Measurements from ENCODE around the gene C1orf122. TPM values are rescaled to one million over a fixed set of nuclear protein-coding genes. Genes with fewer than 3 reads are reported as not detected.

The C1orf122 gene
- total and polyA plus RNA-seq, 2 experiments from 2014 or later = 32.8 to 68.3 TPM

DNA sequence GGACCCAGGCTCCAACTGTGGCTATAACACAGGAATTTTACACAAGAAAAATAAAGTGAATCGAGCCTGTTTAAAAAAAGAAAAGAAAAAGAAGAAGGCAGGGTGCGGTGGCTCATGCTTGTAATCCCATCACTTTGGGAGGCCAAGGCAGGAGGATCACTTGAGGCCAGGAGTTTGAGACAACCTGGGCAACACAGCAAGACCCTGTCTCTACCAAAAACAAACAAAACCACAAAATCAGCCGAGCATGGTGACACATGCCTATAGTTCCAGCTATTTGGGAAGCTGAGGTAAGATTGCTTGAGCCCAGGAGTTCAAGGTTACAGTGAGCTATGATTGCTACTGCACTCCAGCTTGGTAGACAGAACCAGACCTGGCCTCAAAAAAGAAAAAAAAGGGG is 34.1 kb downstream of the C1orf122 start:
- no peak overlapping the region for H3K4me2 ChIP-seq
- no peaks in the 10 kb centered on the region for H3K4me1 ChIP-seq (ENCODE audit: insufficient read depth)
- H4K20me1 ChIP-seq (replicated peaks; ENCODE audit: insufficient read depth) = peaks cover 9% of the 10 kb centered on the region; the same call in 1 of the 2 replicates
- no peaks in the 10 kb centered on the region for H3K27me3 ChIP-seq (ENCODE audit: insufficient read depth)
- H3K9me2 ChIP-seq (ENCODE audit: insufficient read depth) = no peaks in the 10 kb centered on the region
- peaks cover 17% of the 10 kb centered on the region; the same call in 2 of the 3 replicates for H3K36me3 Mint-ChIP-seq (ENCODE audit: low read depth)
- H3K4me1 Mint-ChIP-seq = no peaks in the 10 kb centered on the region
- no peaks in the 10 kb centered on the region for H3K9me3 Mint-ChIP-seq
- no peaks in the 10 kb centered on the region for H3K27me3 Mint-ChIP-seq (ENCODE audit: insufficient read depth, low read depth, poor library complexity)
- peaks cover 11% of the 10 kb centered on the region; the same call in 1 of the 2 replicates for H3K79me2 ChIP-seq (replicated peaks; ENCODE audit: insufficient read depth)
- H3K36me3 ChIP-seq (ENCODE audit: insufficient read depth) = 0 out of 2 replicates have a peak, but pooled peaks cover 12% of the 10 kb centered on the region
- DNase-seq (ENCODE audit: low spot score) = no peak
- no peak overlapping the region for H3K4me3 Mint-ChIP-seq
- H3F3A ChIP-seq (replicated peaks; ENCODE audit: low read depth) = no peaks in the 10 kb centered on the region
- ATAC-seq = no peak
- TF ChIP-seq ZNF114 (CRISPR knock-in tag; IDR thresholded peaks at IDR 0.05) (no peak), NANOG (IDR thresholded peaks at IDR 0.05; ENCODE audit: borderline replicate concordance) (no peak)
- TF ChIP-seq, protein P1, sequence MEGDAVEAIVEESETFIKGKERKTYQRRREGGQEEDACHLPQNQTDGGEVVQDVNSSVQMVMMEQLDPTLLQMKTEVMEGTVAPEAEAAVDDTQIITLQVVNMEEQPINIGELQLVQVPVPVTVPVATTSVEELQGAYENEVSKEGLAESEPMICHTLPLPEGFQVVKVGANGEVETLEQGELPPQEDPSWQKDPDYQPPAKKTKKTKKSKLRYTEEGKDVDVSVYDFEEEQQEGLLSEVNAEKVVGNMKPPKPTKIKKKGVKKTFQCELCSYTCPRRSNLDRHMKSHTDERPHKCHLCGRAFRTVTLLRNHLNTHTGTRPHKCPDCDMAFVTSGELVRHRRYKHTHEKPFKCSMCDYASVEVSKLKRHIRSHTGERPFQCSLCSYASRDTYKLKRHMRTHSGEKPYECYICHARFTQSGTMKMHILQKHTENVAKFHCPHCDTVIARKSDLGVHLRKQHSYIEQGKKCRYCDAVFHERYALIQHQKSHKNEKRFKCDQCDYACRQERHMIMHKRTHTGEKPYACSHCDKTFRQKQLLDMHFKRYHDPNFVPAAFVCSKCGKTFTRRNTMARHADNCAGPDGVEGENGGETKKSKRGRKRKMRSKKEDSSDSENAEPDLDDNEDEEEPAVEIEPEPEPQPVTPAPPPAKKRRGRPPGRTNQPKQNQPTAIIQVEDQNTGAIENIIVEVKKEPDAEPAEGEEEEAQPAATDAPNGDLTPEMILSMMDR (conservative IDR thresholded peaks at IDR 0.05; ENCODE audit: low read depth in 2 of 2) = no peak
- no peak overlapping the region for H3K27ac Mint-ChIP-seq
- H2AFZ ChIP-seq = no peak overlapping the region
- H3K27ac ChIP-seq (ENCODE audit: low read depth) = no peak overlapping the region
- no peak overlapping the region for H3K4me3 ChIP-seq

DNA sequence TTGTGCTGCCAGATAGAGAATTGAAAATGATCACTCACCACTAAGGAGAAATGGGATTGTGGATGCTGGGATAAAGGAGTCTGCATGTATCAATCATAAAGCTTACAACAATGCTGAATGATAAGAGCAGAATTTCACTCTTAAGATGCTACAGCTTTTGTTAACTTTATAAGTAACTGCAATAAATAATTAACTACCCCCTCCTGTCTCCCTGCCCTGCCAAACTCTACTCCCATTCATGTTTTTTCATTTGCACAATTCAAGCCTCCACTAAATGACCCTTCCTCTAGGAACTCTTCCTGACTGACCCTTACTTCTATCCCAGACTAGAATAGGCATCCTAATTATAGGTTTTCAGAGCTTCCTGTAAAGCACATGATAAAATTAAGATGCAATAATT is 36.9 kb downstream of the C1orf122 start:
- no peak overlapping the region for H3K4me3 Mint-ChIP-seq
- no peaks in the 10 kb centered on the region for H3K27me3 Mint-ChIP-seq (ENCODE audit: insufficient read depth, low read depth, poor library complexity)
- no peaks in the 10 kb centered on the region for H3F3A ChIP-seq (replicated peaks; ENCODE audit: low read depth)
- H3K4me2 ChIP-seq = no peak overlapping the region
- no peaks in the 10 kb centered on the region for H3K4me1 ChIP-seq (ENCODE audit: insufficient read depth)
- DNase-seq (ENCODE audit: low spot score) (no peak), ATAC-seq (no peak)
- H2AFZ ChIP-seq = no peak overlapping the region
- H3K4me1 Mint-ChIP-seq = no peaks in the 10 kb centered on the region
- no peak overlapping the region for H3K27ac Mint-ChIP-seq
- H3K4me3 ChIP-seq = no peak overlapping the region
- H3K27me3 ChIP-seq (ENCODE audit: insufficient read depth) = no peaks in the 10 kb centered on the region
- H3K36me3 ChIP-seq (ENCODE audit: insufficient read depth) = 0 out of 2 replicates have a peak, but pooled peaks cover under 1% of the 10 kb centered on the region
- H3K27ac ChIP-seq (ENCODE audit: low read depth) = no peak overlapping the region
- H4K20me1 ChIP-seq (replicated peaks; ENCODE audit: insufficient read depth) = peaks cover 22% of the 10 kb centered on the region
- H3K79me2 ChIP-seq (replicated peaks; ENCODE audit: insufficient read depth) = peaks cover 37% of the 10 kb centered on the region
- peaks cover 4% of the 10 kb centered on the region; the same call in 1 of the 3 replicates for H3K36me3 Mint-ChIP-seq (ENCODE audit: low read depth)
- no peaks in the 10 kb centered on the region for H3K9me3 Mint-ChIP-seq
- H3K9me2 ChIP-seq (ENCODE audit: insufficient read depth) = no peaks in the 10 kb centered on the region
- TF ChIP-seq, protein P2, sequence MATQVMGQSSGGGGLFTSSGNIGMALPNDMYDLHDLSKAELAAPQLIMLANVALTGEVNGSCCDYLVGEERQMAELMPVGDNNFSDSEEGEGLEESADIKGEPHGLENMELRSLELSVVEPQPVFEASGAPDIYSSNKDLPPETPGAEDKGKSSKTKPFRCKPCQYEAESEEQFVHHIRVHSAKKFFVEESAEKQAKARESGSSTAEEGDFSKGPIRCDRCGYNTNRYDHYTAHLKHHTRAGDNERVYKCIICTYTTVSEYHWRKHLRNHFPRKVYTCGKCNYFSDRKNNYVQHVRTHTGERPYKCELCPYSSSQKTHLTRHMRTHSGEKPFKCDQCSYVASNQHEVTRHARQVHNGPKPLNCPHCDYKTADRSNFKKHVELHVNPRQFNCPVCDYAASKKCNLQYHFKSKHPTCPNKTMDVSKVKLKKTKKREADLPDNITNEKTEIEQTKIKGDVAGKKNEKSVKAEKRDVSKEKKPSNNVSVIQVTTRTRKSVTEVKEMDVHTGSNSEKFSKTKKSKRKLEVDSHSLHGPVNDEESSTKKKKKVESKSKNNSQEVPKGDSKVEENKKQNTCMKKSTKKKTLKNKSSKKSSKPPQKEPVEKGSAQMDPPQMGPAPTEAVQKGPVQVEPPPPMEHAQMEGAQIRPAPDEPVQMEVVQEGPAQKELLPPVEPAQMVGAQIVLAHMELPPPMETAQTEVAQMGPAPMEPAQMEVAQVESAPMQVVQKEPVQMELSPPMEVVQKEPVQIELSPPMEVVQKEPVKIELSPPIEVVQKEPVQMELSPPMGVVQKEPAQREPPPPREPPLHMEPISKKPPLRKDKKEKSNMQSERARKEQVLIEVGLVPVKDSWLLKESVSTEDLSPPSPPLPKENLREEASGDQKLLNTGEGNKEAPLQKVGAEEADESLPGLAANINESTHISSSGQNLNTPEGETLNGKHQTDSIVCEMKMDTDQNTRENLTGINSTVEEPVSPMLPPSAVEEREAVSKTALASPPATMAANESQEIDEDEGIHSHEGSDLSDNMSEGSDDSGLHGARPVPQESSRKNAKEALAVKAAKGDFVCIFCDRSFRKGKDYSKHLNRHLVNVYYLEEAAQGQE (IDR thresholded peaks at IDR 0.05; ENCODE audit: unreplicated experiment) = no peak
- TF ChIP-seq EZH2 (IDR thresholded peaks at IDR 0.05; ENCODE audit: low read depth, unreplicated experiment) (no peak), NANOG (IDR thresholded peaks at IDR 0.05; ENCODE audit: borderline replicate concordance) (no peak), ZNF331 (CRISPR knock-in tag; IDR thresholded peaks at IDR 0.05; ENCODE audit: low read depth) (no peak)
- TF ChIP-seq, protein P3, sequence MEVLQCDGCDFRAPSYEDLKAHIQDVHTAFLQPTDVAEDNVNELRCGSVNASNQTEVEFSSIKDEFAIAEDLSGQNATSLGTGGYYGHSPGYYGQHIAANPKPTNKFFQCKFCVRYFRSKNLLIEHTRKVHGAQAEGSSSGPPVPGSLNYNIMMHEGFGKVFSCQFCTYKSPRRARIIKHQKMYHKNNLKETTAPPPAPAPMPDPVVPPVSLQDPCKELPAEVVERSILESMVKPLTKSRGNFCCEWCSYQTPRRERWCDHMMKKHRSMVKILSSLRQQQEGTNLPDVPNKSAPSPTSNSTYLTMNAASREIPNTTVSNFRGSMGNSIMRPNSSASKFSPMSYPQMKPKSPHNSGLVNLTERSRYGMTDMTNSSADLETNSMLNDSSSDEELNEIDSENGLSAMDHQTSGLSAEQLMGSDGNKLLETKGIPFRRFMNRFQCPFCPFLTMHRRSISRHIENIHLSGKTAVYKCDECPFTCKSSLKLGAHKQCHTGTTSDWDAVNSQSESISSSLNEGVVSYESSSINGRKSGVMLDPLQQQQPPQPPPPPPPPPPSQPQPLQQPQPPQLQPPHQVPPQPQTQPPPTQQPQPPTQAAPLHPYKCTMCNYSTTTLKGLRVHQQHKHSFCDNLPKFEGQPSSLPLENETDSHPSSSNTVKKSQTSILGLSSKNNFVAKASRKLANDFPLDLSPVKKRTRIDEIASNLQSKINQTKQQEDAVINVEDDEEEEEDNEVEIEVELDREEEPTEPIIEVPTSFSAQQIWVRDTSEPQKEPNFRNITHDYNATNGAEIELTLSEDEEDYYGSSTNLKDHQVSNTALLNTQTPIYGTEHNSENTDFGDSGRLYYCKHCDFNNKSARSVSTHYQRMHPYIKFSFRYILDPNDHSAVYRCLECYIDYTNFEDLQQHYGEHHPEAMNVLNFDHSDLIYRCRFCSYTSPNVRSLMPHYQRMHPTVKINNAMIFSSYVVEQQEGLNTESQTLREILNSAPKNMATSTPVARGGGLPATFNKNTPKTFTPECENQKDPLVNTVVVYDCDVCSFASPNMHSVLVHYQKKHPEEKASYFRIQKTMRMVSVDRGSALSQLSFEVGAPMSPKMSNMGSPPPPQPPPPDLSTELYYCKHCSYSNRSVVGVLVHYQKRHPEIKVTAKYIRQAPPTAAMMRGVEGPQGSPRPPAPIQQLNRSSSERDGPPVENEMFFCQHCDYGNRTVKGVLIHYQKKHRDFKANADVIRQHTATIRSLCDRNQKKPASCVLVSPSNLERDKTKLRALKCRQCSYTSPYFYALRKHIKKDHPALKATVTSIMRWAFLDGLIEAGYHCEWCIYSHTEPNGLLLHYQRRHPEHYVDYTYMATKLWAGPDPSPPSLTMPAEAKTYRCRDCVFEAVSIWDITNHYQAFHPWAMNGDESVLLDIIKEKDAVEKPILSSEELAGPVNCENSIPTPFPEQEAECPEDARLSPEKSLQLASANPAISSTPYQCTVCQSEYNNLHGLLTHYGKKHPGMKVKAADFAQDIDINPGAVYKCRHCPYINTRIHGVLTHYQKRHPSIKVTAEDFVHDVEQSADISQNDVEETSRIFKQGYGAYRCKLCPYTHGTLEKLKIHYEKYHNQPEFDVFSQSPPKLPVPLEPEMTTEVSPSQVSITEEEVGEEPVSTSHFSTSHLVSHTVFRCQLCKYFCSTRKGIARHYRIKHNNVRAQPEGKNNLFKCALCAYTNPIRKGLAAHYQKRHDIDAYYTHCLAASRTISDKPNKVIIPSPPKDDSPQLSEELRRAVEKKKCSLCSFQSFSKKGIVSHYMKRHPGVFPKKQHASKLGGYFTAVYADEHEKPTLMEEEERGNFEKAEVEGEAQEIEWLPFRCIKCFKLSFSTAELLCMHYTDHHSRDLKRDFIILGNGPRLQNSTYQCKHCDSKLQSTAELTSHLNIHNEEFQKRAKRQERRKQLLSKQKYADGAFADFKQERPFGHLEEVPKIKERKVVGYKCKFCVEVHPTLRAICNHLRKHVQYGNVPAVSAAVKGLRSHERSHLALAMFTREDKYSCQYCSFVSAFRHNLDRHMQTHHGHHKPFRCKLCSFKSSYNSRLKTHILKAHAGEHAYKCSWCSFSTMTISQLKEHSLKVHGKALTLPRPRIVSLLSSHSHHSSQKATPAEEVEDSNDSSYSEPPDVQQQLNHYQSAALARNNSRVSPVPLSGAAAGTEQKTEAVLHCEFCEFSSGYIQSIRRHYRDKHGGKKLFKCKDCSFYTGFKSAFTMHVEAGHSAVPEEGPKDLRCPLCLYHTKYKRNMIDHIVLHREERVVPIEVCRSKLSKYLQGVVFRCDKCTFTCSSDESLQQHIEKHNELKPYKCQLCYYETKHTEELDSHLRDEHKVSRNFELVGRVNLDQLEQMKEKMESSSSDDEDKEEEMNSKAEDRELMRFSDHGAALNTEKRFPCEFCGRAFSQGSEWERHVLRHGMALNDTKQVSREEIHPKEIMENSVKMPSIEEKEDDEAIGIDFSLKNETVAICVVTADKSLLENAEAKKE (CRISPR knock-in tag; IDR thresholded peaks at IDR 0.05) = no peak
- TF ChIP-seq, protein P1 (conservative IDR thresholded peaks at IDR 0.05; ENCODE audit: low read depth in 2 of 2) = no peak
